ENCODE measurements around the gene ASXL2. TPM values are rescaled to one million over a fixed set of nuclear protein-coding genes. Genes with fewer than 3 reads are reported as not detected.

Gene ASXL2
- total RNA-seq, 1 experiment from 2014 or later: 32.7 TPM

- Mint-ChIP-seq H3K27me3 (ENCODE audit: low read depth) (no peaks in the 10 kb centered on the region), H3K4me1 (peaks cover 0 to 7% of the 10 kb centered on the region in 2 experiments; a peak in 2 of 4 replicates), H3K9me3 (no peaks in the 10 kb centered on the region), H3K4me3 (no peak overlapping the region), H3K36me3 (ENCODE audit: insufficient read depth in 1 of 3, low read depth in 3 of 3) (peaks cover 19 to 42% (median 21%) of the 10 kb centered on the region in 3 experiments; a peak in 6 of 7 replicates), H3K27ac (no peak overlapping the region)
- Histone ChIP-seq H3K4me2 (ENCODE audit: insufficient read depth, insufficient read length, low read length) (no peak overlapping the region), H4K20me1 (ENCODE audit: control insufficient read depth, insufficient read depth, insufficient read length) (no peaks in the 10 kb centered on the region), H4K5ac (ENCODE audit: insufficient read length, low read depth, low read length) (no peak overlapping the region), H3K4ac (ENCODE audit: low read depth, low read length) (no peak overlapping the region), H2BK15ac (ENCODE audit: low read depth, low read length) (no peak overlapping the region), H3K23ac (ENCODE audit: insufficient read length, low read depth, low read length) (no peak overlapping the region), H4K8ac (replicated peaks; ENCODE audit: insufficient read length, low read depth, low read length) (no peak overlapping the region), H2AFZ (ENCODE audit: low read length) (no peak overlapping the region), H3K27ac (ENCODE audit: insufficient read length, low read depth, low read length) (no peak overlapping the region), H2BK12ac (ENCODE audit: insufficient read length, low read depth, low read length) (no peak overlapping the region), H2AK5ac (ENCODE audit: insufficient read length, low read length) (no peak overlapping the region), H3K79me2 (ENCODE audit: insufficient read depth, low read length) (no peaks in the 10 kb centered on the region), H4K91ac (ENCODE audit: insufficient read length, low read depth, low read length) (no peak overlapping the region), H3K4me1 (ENCODE audit: insufficient read depth, low read length) (no peaks in the 10 kb centered on the region), H3K9ac (ENCODE audit: extremely low read depth, insufficient read length, low read length) (no peak overlapping the region), H2BK20ac (ENCODE audit: low read depth, low read length, poor library complexity, severe bottlenecking) (no peak overlapping the region), H3K79me1 (ENCODE audit: insufficient read depth, low read depth, low read length, poor library complexity, severe bottlenecking) (peaks cover 4% of the 10 kb centered on the region), H3K18ac (ENCODE audit: insufficient read length, low read depth, low read length) (no peak overlapping the region), H3K56ac (ENCODE audit: insufficient read length, low read depth, low read length) (no peak overlapping the region), H3K14ac (ENCODE audit: insufficient read depth, low read length) (no peak overlapping the region), H3K27me3 (ENCODE audit: insufficient read depth, low read length) (no peaks in the 10 kb centered on the region), H2BK5ac (ENCODE audit: insufficient read length, low read length) (no peak overlapping the region), H2BK120ac (ENCODE audit: low read depth, low read length, poor library complexity, severe bottlenecking) (no peak overlapping the region), H3K23me2 (ENCODE audit: insufficient read length, low read depth, low read length, poor library complexity, severe bottlenecking) (no peaks in the 10 kb centered on the region), H3T11ph (ENCODE audit: low read length) (no peak overlapping the region), H3K9me3 (ENCODE audit: control insufficient read depth, low read depth, low read length) (no peaks in the 10 kb centered on the region)
- no peak for DNase-seq
- TF ChIP-seq CTCF (conservative IDR thresholded peaks at IDR 0.05): no peak
- no CpG with 5 or more reads among the region's 4 CpGs for WGBS (ENCODE audit: extremely low coverage, insufficient read length, low lambda C conversion rate)
Measured at GRCh38 chr2:25794544-25795276, 83.6 kb downstream of the ASXL2 start.
